RWPE2 (cell line): ENCODE data around the gene CD48.
"Not testable (repeated sequence)": the region's sequence is repeated elsewhere in the genome, so short reads cannot be mapped to it uniquely, and the experiment has no call there.

Experiments
- ATAC-seq: fragments of 200-7000 bp; cut with Tn5 transposase; 3 replicates; pipeline ENCODE4 v1.9.1; 2021; ENCODE audit warnings: low read depth
- DNase-seq: peaks from one replicate; pipeline ENCODE4 v3.0.0-alpha.2; 2020; ENCODE audit warnings: low spot score
- H3K27ac ChIP-seq: fragments of 450-650 bp; 2 replicates; pipeline ENCODE4 v1.5.1; 2017; ENCODE audit warnings: mild to moderate bottlenecking; ENCODE audit not compliant: poor library complexity, severe bottlenecking
- H3K27me3 ChIP-seq: fragments of 250-450 bp; sonication (Bioruptor Pico); 2 replicates; pipeline ENCODE4 v1.5.1; 2021; ENCODE audit warnings: mild to moderate bottlenecking, moderate library complexity; ENCODE audit not compliant: insufficient read depth, poor library complexity, severe bottlenecking
- H3K36me3 ChIP-seq: fragments of 250-450 bp; sonication (Bioruptor Pico); 2 replicates; pipeline ENCODE4 v1.5.1; 2020; ENCODE audit warnings: low read depth, mild to moderate bottlenecking, moderate library complexity
- H3K4me1 ChIP-seq: fragments of 250-450 bp; sonication (Bioruptor Pico); 2 replicates; pipeline ENCODE4 v1.5.1; 2021; ENCODE audit warnings: mild to moderate bottlenecking, moderate library complexity; ENCODE audit not compliant: insufficient read depth, poor library complexity, severe bottlenecking
- H3K4me3 ChIP-seq: fragments of 250-450 bp; sonication (Bioruptor Pico); 2 replicates; pipeline ENCODE4 v1.5.1; 2021; ENCODE audit warnings: mild to moderate bottlenecking, moderate library complexity; ENCODE audit not compliant: severe bottlenecking
- H3K9me3 ChIP-seq: fragments of 250-450 bp; sonication (Bioruptor Pico); 2 replicates; pipeline ENCODE4 v1.5.1; 2021; ENCODE audit warnings: mild to moderate bottlenecking, moderate library complexity; ENCODE audit not compliant: severe bottlenecking
- CTCF ChIP-seq: fragments of 450-650 bp; IDR thresholded peaks from one replicate; pipeline ENCODE4 v1.5.1; 2017; ENCODE audit warnings: mild to moderate bottlenecking, moderate library complexity; ENCODE audit not compliant: poor library complexity, severe bottlenecking

CD48 gene

GRCh38 chr1:160658162-160658813 lies 53.3 kb downstream of the CD48 start:
- no peaks in the 10 kb centered on the region for H3K27me3 ChIP-seq
- H3K27ac ChIP-seq = no peak overlapping the region
- ATAC-seq (no peak), DNase-seq (no peak)
- H3K9me3 ChIP-seq = no peaks in the 10 kb centered on the region
- no peaks in the 10 kb centered on the region for H3K4me1 ChIP-seq
- TF ChIP-seq CTCF = no peak
- no peak overlapping the region for H3K4me3 ChIP-seq
- H3K36me3 ChIP-seq = no peaks in the 10 kb centered on the region

- Histone ChIP-seq H3K4me3 (no peak overlapping the region), H3K27ac (no peak overlapping the region), H3K4me1 (no peaks in the 10 kb centered on the region)
These were observed 54.3 kb downstream of the CD48 start for GRCh38 chr1:160657250-160657781.

GRCh38 chr1:160656737-160657136 lies 54.9 kb downstream of the CD48 start:
- ATAC-seq (no peak), DNase-seq (no peak)
- no peaks in the 10 kb centered on the region for H3K27me3 ChIP-seq
- no peak overlapping the region for H3K27ac ChIP-seq
- TF ChIP-seq CTCF = no peak
- no peaks in the 10 kb centered on the region for H3K4me1 ChIP-seq
- no peak overlapping the region for H3K4me3 ChIP-seq
- no peaks in the 10 kb centered on the region for H3K9me3 ChIP-seq
- H3K36me3 ChIP-seq = no peaks in the 10 kb centered on the region

More at GRCh38 chr1:160657250-160657781, 54.3 kb downstream of the CD48 start:
- Histone ChIP-seq H3K9me3 (no peaks in the 10 kb centered on the region), H3K27me3 (no peaks in the 10 kb centered on the region), H3K36me3 (no peaks in the 10 kb centered on the region)
- ATAC-seq = no peak
- TF ChIP-seq CTCF = no peak
- no peak for DNase-seq

- Histone ChIP-seq H3K4me3 (no peak overlapping the region), H3K9me3 (no peaks in the 10 kb centered on the region), H3K27ac (no peak overlapping the region), H3K4me1 (no peaks in the 10 kb centered on the region), H3K36me3 (no peaks in the 10 kb centered on the region), H3K27me3 (no peaks in the 10 kb centered on the region)
- DNase-seq (no peak), ATAC-seq (no peak)
- TF ChIP-seq CTCF = no peak
These were observed 58.0 kb downstream of the CD48 start for GRCh38 chr1:160653620-160654016.

GRCh38 chr1:160652924-160653619 lies 58.5 kb downstream of the CD48 start:
- ATAC-seq = no peak
- no peaks in the 10 kb centered on the region for H3K36me3 ChIP-seq

GRCh38 chr1:160652065-160652641 lies 59.5 kb downstream of the CD48 start:
- not testable (repeated sequence) for H3K9me3 ChIP-seq, ATAC-seq, H3K27me3 ChIP-seq, DNase-seq, H3K27ac ChIP-seq, H3K4me3 ChIP-seq, H3K36me3 ChIP-seq, H3K4me1 ChIP-seq

More at GRCh38 chr1:160652924-160653619, 58.5 kb downstream of the CD48 start:
- Histone ChIP-seq H3K4me1 (no peaks in the 10 kb centered on the region), H3K4me3 (no peak overlapping the region), H3K27ac (no peak overlapping the region), H3K27me3 (no peaks in the 10 kb centered on the region), H3K9me3 (no peaks in the 10 kb centered on the region)
- DNase-seq = no peak
- no peak for TF ChIP-seq CTCF
